AG09319 (cell line): ENCODE data around the gene STEAP1.

Source experiments
- DNase-seq: peaks from one replicate; pipeline ENCODE4 v3.0.0-alpha.2; 2010; ENCODE audit warnings: low read depth; ENCODE audit errors: extremely low read depth
- TF ChIP-seq, protein P1 (sequence below): IDR thresholded peaks from 2 replicates; pipeline ENCODE4 v1.5.1; 2011; ENCODE audit warnings: low read depth, mild to moderate bottlenecking, inconsistent platforms, low read length, moderate library complexity

STEAP1 gene

DNA sequence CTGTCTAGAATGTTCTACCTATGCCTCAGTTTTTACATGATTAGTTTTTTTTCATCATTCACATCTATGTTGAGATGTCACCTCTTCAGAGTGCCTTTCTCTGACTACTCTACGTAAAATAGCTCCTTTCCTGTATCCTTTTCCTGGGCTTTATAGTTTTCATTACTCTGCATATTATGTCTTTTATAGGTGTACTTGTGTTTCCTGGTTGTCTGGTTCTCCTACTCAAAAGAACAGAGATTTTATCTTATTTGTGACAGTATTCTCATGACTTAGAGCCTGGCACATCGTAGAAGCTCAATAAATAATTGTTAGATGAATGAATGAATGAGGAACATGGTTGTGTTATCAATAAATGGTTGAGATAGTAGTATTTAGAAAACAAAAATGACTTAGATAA, 17.9 kb downstream of the STEAP1 start:
- DNase-seq = no peak
- TF ChIP-seq, protein P1, sequence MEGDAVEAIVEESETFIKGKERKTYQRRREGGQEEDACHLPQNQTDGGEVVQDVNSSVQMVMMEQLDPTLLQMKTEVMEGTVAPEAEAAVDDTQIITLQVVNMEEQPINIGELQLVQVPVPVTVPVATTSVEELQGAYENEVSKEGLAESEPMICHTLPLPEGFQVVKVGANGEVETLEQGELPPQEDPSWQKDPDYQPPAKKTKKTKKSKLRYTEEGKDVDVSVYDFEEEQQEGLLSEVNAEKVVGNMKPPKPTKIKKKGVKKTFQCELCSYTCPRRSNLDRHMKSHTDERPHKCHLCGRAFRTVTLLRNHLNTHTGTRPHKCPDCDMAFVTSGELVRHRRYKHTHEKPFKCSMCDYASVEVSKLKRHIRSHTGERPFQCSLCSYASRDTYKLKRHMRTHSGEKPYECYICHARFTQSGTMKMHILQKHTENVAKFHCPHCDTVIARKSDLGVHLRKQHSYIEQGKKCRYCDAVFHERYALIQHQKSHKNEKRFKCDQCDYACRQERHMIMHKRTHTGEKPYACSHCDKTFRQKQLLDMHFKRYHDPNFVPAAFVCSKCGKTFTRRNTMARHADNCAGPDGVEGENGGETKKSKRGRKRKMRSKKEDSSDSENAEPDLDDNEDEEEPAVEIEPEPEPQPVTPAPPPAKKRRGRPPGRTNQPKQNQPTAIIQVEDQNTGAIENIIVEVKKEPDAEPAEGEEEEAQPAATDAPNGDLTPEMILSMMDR = no peak

DNA sequence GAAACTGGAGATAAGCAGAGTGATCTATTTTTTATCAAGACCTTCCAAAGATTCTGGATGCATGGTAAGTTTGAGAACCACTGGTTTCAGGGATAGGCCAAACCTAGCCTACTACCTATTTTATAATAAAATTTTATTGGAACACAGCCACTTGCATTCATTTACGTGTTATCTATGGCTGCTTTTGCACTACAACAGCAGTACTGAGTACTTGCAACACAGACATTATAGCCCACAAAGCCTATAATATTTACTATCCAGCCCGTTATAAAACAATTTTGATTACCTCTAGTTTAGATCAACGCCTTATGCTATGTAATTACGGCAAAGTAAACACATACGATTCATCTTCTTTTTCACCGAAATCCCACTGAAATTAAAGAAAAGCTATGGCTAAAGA, 18.4 kb downstream of the STEAP1 start:
- TF ChIP-seq, protein P1 = no peak
- DNase-seq = no peak

DNA sequence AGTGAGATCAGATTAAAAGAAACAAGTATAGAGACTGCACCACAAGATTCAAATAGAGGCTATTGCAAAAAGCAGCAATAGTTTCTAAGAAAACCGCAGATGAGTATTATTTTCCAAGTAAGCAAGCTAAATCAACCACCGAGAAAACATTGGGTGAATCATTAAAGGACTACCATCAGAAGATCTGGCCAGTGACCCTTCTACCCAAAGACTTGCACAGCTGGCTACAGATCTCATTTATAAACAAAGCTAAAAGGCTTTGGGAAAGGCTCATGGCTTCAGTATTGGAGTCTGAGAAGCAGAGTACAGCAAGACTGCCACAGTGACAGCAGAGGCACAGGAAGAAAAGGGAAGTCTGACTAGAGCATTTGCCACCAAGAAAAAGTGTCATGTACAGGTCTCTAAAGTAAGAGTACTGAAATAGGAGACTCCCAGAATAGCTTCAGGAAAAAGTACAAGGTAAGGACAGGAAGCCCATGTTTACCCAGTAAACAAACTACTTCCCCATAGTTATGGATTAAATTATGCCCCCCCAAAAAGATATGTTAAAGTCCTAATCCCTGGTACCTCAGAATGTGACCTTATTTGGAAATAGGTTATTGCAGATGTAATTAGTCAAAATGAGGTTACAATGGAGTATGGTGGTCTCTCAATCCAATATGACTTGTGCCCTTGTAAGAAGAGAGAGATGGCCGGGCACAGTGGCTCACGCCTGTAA, 19.0 kb downstream of the STEAP1 start:
- TF ChIP-seq, protein P1 = no peak
- peak; percentile 84 for DNase-seq

DNA sequence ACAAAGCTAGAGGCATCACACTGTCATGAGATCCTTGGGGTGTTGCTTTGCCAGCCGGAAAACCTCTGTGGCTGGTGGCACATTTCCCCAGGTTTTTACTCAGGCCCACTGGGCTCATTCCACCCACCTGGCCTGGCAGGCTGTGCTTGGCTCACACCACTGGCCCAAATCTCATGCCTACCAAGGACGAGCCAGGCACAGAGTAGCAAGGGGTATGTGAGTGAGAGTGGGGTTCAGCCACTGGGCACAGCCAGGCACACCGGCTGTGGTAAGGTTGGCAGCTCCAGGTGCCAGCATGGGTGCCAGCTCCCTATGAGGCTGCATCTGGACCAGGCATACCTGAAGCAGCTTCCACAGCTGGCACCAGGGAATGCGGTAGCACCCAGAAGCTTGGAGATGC, 21.4 kb downstream of the STEAP1 start:
- DNase-seq = no peak
- TF ChIP-seq, protein P1 = no peak

DNA sequence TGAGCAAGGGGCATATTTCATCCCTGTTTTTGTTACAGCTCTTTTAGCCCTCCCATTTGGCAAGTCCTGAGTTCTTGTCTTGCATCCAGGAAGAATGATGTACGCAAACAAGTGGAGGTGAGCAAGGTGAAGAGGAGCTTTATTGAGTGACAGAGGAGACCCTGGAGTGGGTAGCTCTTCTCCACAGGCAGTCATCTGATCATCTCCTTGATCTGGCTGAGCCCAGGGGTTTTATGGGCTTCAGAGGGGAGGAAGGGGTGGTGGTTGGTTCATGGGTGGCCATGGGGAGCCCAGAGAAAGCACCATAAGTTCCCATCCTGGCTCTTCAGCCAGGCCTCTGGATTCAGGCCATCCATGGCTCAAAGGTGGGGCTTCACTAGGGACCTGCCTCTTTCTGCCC, 21.9 kb downstream of the STEAP1 start:
- TF ChIP-seq, protein P1 = no peak
- DNase-seq = no peak

- no peak for DNase-seq
- TF ChIP-seq, protein P1 = no peak
These were observed 23.9 kb downstream of the STEAP1 start for GRCh38 chr7:90178166-90178565.

- TF ChIP-seq, protein P1 = no peak
- no peak for DNase-seq
These were observed 24.5 kb downstream of the STEAP1 start for GRCh38 chr7:90178679-90179278.
